Putamen (tissue), 1 donor: ENCODE results near the gene BRK1.
"Not testable (repeated sequence)": the region's sequence is repeated elsewhere in the genome, so short reads cannot be mapped to it uniquely, and the experiment has no call there.

Source experiments
- DNase-seq: peaks from one replicate; pipeline ENCODE4 v3.0.0-alpha.2; 2016; ENCODE audit warnings: low spot score

The BRK1 gene

DNA sequence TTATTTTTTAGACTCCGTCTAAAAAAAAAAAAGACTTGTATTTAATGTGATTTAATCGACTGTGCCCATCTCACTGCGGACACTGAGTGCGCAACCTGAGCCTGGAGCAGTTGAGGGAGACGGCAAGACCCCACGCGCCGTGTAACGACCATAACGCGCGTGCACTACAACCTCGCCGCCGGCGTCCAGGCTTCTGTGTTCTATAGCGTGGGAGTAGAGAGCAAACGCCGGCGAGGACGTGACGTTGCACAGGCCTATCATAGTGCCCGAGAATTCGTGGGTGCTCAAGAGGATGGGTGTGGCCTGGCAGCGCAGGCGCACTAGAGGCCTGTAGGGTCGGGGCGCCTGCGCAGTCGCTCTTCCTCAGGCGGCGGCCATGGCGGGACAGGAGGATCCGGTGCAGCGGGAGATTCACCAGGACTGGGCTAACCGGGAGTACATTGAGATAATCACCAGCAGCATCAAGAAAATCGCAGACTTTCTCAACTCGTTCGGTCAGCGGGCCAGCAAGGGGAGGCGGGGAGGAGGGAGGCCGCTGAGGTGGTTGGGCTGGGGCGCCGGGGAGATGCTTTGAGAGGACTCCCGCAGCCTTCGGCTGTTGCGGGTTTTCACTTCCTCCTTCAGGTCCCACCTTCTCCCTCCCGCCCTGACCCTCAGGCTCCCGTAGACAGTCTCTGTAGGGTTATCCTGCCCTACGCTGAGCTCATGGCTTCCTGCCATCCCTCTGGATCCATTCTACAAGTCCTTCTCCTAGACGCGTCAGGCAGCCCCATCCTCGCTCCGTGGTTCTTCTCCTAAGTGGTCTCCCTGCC, at the start of gene BRK1:
TSS of gene BRK1 (plus strand) at position 350 of the 812 bp plus-strand sequence. CDS start at position 377, 27 bp downstream.
- peak; percentile 96 for DNase-seq

DNA sequence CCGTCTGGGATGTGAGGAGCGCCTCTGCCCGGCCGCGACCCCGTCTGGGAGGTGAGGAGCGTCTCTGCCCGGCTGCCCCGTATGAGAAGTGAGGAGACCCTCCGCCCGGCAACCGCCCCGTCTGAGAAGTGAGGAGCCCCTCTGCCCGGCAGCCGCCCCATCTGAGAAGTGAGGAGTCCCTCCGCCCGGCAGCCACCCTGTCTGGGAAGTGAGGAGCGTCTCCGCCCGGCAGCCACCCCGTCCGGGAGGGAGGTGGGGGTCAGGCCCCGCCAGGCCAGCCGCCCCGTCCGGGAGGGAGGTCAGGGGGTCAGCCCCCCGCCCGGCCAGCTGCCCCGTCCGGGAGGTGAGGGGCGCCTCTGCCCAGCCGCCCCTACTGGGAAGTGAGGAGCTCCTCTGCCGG, 45.4 kb upstream of the BRK1 start:
- DNase-seq, result not testable (repeated sequence)

DNA sequence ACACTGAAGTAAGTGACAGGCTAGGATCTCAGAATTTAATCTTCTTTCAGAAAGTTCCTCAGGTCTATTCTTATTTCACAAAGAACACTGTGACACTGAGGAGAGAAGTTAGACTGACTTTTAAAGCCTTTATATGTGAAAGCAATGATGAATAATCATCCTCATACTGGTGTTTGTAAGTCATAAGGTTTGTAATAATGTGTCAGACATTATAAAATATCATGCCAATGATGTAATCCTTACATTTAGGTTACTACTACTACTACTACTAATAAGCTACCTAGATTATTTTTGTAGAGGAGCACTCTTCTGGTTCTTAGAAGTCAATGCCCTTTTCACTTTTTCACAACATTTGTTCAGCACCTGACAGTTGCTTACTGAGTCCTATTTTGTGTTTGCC, 40.8 kb upstream of the BRK1 start:
- DNase-seq, result no peak

DNA sequence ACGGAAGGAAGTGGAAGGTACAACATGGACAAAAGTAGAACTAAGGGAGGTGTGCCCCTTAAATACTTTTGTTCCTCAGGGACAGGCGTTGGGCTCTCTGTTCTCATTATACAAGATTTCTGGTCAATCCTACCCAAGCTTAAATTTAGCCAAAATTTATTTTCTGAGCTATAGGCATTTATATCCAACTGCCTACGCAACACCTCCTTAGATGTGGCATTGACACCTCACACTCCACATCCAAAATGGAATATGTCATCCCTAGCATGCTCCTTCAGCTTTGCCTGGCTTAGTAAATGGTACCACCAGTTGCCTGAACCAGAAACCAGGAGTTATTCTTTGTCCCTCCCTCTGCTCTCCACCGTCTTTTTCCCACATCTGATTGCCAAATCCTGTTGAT, 33.6 kb upstream of the BRK1 start:
- no peak for DNase-seq

DNA sequence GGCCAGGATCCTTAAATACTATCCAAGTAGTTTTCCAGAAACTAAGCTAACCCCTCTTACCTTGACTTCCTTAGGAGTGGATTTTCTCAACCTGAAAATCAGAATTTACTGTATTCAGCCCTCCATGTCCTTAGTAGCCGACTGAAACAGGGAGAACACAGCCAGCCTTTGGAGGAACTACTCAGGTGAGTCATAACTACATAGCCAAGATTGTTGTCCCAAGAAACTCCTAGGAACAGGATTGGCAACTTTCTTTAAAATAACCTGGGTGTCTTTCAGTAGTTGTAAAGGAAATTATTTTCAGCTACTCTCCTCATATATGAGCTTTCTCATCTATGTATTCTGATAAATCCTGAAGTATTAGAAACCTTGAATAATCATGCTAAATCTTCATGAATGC, 29.7 kb upstream of the BRK1 start:
- no peak for DNase-seq

DNA sequence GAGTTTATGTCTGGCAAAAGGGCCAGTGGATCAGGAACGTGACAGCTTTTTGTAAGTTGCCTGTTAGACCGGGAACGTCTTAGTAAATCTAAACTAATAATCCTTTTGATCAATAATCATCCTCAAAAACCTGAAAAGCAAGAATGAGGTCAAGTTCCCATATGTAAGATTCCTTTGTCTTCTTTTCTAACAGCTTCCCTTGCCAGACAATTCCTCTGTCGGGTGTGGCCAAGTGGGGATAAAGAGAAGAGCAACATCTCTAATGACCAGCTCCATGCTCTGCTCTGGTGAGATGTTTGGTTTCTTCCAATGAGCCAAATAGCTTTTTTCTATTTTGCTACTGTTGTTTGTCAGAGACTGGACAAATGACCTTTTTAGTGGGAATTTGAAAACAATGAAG, 27.2 kb upstream of the BRK1 start:
- no peak for DNase-seq

DNA sequence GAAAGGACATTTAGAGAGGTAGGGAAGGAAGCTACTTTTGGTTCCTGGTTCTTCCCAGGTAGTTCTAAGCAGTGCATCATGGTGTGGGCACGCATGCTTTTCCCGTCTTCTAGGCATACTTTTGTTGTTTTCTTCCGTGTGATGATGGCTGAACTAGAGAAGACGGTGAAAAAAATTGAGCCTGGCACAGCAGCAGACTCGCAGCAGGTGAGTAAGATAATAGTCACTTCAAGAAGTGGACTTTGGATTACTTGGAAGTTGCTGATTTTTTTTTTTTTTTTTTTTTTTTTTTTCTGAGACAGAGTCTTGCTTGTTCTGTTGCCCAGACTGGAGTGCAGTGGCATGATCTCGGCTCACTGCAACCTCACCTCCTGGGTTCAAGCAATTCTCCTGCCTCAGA, 25.3 kb upstream of the BRK1 start:
- DNase-seq, result no peak

DNA sequence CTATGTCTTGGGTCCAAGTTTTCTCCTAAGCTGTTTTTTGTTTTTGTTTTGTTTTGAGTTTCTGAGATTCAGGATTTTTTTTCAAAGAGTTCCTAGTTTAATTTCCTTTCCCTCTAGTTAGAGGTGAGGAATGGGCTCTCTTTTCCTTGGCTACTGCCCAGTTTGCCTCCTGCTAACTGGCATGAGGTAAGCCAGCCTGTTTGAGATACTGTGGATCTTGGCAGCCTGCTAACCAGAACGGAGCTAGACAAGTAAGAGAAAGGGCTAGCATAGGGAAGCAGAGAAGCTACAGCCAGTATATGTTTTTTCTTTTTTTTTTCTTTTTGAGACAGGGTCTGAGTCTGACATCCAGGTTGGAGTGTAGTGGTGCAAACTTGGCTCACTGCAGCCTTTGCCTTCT, 24.7 kb upstream of the BRK1 start:
- not testable (repeated sequence) for DNase-seq

DNA sequence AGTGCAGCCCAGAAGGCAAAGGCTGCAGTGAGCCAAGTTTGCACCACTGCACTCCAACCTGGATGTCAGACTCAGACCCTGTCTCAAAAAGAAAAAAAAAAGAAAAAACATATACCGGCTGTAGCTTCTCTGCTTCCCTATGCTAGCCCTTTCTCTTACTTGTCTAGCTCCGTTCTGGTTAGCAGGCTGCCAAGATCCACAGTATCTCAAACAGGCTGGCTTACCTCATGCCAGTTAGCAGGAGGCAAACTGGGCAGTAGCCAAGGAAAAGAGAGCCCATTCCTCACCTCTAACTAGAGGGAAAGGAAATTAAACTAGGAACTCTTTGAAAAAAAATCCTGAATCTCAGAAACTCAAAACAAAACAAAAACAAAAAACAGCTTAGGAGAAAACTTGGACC, 24.1 kb upstream of the BRK1 start:
- DNase-seq, result not testable (repeated sequence)

DNA sequence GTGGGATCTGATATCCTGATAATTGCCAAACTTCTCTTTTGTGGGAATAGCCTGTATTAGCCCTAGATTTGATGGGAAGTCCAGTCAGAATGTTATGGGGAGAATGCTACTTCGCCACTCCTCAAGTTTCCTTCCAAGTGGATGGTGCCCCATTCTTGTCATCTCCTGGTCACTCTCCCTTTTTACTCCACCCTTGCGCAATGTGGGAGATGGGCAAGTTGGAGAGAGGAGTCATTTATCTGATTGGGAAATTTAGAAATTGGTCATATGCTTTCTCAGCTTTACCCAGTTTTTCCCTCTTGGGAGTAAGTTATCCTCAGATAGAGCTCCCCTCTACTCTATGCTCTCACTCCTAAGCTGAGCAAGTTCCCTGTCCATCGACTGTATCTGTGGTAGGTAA, 21.8 kb upstream of the BRK1 start:
- no peak for DNase-seq

DNA sequence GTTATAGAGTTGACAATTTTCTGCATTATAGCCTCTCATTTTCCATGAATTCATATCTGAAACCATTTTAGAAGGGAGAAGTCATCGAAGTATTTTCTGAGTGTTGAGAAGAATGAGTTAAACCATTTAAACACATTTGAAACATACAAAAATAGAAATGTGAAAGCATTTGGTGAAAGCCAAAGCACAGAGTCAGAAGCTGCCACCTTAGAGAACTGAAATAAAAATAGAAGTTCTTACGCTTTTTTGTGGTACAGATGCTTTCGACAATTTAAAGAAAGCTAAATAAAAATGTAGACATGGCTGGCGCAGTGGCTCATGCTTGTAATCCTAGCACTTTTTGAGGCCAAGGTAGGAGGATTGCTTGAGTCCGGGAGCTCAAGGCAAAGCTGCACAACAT, 16.4 kb upstream of the BRK1 start:
- DNase-seq, result no peak

DNA sequence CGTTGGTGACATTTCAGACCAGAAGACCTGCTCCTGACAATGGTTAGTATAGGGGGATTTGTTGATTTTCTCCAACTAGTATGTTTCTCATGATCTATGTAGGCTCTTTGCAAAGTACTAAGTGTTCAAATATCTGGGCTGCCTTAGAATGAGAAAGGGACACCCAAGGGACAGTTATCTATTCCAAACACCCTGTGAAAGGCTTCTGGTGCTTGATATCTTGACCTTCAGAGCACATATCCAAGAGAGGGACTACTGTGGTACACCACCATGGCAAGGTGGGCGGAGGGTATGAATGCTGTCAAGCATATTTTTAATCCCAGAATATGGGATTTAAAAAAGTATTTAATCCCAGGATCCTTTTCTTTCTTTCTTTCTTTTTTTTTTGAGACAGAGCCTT, 8.6 kb upstream of the BRK1 start:
- no peak for DNase-seq

DNA sequence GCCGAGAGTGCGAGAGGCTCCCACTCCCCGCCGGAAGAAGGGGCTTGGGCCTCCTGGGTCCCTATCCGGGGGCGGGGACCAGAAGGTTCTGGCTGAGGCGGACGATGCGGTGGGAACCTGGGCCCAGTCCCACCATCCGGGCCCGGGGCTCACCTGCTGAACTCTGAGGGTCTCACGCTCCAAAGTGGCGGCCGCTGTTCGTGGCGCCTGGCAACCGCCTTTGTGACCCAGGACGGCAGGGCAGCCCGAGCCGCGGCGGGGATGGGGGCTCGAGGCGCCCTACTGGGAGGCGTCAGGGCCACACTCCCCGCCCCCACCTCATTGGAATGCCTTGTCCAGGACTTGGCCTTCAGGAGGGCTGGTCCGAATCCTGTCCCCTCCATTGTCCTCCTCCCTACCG, 7.4 kb upstream of the BRK1 start, which contains the start of gene FANCD2OS:
TSS of gene FANCD2OS (minus strand) at position 165 of the 400 bp plus-strand sequence. CDS start 3,481 bp downstream, outside the sequence.
- DNase-seq, result no peak

DNA sequence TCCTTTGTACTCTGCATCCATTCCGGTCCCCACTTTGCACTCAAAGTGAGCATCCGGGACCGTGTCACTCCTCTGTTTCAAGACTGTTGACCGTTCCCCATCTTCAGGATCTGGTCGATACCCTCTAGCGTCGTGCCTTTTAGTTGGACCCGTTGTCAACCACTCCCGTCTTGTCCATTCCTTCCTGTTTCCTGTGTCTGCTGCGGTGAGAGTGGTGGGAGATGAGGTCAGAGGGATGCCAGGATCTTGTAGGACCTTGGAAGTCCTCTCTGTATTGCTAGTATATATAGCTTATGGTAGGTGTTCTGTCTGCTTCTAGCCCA, 624 bp downstream of the BRK1 start:
- DNase-seq, result no peak

DNA sequence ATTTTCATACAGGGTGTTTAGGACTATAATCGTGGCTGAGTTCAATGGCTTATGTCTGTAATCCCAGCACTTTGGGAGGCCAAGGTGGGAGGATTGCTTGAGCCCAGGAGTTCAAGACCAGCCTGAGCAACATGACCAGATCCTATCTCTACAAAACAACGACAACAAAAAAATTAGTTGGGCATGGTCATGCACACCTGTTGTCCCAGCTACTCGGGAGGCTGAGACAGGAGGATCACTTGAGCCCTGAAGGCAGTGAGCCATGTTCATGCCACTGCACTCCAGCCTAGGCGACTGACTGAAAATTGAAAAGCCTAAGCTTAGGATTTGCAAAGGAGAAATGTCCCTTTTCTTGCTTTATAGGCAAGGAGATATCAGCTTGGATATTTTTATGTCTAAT, 1.5 kb downstream of the BRK1 start:
- no peak for DNase-seq

DNA sequence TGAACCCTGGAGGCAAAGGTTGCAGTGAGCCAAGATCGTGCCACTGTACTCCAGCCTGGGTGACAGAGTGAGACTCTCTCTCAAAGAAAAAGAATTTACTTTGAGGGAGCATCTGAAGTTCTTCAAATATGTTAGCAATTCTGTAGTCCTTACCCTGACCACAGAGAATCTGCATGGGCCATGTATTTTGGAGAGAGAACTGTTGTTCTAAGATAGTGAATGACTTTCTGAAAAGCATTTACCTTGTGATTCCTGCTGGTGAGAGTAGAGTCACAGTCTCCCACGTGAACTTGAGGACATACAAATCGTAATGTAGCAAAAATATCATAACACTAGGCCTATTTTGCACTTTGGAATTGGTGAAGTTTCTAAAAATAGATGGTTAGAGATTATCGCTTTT, 3.9 kb downstream of the BRK1 start:
- no peak for DNase-seq

DNA sequence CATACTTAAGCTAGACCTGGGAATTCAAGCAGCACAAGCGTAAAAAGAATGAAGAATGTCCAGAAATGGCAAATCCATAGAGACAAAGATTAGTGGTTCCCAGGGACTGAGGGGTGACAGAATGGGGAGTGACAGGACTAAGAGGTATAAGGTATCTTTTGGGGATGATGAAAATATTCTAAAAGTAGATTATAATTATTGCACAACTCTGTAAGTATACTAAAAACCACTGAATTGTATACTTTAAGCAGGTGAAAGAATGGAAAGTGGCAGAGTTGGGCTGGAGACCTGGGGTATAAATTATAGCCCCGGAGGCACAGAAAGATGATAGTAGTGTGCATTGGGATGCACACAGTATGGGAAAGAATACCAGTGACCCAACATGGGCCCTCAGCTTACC, 5.6 kb downstream of the BRK1 start:
- DNase-seq, result no peak

DNA sequence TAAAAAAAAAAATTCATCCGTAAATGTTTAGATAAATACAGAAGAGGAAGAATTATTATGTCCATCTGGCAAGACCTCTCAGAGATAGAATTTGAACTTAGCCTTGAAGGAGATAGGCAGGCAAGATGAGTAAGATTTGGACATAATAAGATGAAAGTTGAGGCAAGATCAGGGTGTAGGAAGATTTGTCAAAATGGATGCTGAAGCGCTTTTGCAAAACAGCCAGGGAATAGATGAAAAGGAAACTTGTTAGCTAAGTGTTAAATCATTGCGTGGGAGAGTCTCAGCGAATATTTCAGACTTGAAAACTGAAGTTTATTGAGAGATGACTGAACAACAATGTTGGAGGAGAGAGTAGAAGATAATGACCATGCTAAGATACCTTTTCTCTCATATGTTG, 7.2 kb downstream of the BRK1 start:
- no peak for DNase-seq

DNA sequence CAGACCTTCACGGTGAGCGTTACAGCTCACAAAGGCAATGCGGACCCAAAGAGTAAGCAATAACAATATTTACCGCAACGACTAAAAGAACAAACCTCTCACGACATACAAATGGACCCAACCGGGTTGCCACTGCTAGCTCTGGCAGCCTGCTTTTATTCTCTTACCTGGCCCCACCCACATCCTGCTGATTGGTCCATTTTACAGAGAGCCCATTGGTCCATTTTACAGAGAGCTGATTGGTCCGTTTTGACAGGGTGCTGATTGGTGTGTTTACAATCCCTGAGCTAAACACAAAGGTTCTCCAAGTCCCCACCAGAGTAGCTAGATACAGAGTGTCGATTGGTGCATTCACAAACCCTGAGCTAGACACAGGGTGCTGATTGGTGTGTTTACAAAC, 20.4 kb downstream of the BRK1 start:
- not testable (repeated sequence) for DNase-seq

DNA sequence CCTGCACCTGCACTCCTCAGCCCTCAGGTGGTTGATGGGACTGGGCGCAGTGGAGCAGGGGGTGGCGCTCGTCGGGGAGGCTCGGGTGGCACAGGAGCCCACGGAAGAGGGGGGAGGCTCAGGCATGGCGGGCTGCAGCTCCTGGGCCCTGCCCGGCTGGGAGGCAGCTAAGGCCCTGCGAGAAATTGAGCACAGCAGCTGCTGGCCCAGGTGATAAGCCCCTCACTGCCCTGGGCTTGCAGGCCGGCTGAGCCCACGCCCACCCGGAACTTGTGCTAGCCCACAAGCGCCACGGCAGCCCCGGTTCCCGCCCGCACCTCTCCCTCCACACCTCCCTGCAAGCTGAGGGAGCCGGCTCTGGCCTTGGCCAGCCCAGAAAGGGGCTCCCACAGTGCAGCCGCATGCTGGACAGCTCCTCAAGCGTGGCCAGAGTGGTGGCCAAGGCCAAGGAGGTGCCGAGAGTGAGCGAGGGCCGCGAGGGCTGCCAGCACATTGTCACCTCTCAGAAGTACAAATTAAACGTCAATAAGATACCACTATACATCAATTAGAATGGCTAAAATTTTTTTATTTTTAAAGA, 21.0 kb downstream of the BRK1 start:
- DNase-seq, result no peak

DNA sequence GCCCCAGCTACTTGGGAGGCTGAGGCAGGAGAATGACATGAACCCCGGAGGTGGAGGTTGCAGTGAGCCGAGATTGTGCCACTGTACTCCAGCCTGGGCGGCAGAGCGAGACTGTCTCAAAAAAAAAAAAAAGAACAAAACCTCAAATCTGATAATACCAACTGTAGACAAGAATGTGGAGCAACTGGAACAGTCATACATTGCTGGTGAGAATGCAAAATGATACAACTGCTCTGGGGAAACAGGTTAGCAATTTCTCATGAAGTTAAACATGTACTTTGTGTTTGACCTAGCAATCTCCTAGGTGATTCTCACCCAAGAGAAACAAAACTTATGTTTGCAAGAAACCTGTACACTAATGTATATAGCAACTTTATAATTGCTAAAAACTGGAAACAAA, 21.7 kb downstream of the BRK1 start:
- no peak for DNase-seq

DNA sequence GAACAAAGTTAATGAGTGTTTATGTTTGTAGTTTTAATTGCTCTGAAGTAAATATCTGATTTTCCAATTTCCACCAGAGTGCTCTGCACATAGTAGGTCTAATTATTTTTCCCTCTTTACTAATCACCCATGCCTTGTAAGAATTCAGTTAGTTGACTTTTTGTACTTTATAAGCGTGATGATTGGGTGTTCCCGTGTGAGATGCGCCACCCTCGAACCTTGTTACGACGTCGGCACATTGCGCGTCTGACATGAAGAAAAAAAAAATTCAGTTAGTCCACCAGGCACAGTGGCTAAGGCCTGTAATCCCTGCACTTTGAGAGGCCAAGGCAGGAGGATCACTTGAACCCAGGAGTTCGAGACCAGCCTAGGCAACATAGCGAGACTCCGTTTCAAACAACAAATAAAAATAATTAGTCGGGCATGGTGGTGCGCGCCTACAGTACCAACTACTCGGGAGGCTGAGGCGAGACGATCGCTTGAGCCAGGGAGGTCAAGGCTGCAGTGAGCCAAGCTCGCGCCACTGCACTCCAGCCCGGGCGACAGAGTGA, 25.6 kb downstream of the BRK1 start:
- DNase-seq, result no peak

DNA sequence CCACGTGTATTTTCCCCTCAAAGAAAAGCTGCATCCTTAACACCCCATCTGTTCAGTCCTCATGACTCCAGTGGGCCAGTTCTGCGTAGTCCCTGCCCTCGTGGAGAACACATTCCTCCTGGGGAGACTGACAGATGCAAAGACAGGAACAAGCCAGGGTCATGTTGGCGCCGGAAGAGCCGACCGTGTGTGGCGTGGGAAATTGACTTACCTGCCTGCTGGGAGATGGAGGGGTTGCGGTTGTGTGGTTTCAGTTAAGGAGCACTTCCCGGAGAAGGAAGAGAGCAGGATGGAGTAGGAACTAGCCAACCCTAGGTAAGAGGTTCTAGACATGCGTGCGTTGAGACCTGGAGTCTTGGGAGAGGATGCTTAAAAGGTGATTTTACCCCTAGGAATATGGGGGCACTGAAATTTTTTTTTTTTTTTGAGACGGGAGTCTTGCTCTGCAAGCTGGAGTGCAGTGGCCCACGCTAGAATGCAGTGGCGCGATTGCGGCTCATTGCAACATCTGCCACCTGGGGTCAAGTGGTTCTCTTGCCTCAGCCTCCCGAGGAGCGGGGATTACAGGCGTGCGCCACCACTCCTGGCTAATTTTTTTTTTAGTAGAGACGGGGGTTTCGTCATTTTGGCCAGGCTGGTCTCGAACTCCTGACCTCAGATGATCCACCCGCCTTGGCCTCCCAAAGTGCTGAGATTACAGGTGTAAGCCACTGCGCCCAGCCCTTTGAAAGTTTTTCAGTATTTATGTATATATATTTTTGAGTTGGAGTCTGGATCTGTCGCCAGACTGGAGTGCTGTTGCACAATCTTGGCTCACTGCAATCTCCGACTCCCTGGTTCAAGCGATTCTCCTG, 27.5 kb downstream of the BRK1 start:
- DNase-seq, result no peak
